NCI-H345 (cell line): ENCODE data around the gene LHX2.

Experiments
- DNase-seq: peaks from one replicate; lab custom pipeline; 2025; lab: John Stamatoyannopoulos, UW

Gene LHX2

DNA sequence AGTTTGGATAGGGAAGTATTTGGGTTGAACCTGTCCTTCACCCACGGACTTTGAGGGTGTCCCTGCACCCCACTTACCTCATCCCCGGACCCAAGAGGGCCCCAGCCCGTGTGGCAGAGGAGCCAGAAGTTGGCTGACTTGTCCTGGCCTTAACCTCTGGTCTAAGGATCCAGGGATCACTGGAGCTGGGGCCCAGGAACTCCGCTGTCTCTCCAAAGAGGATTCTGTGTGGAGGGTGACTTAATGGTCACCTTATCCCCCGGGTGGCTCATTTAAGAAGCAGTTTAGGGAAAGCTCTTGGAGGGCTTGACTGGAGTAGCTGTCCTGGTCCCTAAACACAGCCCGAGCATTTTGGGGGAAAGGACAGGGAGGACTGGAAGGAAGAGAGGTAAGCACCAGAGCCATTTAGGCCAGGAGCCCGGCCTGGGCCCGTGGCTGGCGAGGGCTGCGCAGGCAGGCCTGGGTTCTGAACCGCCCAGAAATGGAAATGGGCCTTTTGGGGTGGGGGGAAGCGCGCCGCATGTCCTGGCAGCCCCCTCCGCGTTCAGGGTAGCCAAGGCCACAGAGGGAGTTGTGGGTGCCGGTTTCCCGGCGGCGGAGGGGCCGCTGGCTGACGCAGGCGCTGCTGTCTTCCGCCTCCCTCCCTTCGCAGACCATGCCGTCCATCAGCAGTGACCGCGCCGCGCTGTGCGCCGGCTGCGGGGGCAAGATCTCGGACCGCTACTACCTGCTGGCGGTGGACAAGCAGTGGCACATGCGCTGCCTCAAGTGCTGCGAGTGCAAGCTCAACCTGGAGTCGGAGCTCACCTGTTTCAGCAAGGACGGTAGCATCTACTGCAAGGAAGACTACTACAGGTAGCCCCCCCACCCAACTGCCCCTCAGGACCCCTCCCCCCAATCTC is 2.0 kb downstream of the LHX2 start:
- DNase-seq, result no peak

DNA sequence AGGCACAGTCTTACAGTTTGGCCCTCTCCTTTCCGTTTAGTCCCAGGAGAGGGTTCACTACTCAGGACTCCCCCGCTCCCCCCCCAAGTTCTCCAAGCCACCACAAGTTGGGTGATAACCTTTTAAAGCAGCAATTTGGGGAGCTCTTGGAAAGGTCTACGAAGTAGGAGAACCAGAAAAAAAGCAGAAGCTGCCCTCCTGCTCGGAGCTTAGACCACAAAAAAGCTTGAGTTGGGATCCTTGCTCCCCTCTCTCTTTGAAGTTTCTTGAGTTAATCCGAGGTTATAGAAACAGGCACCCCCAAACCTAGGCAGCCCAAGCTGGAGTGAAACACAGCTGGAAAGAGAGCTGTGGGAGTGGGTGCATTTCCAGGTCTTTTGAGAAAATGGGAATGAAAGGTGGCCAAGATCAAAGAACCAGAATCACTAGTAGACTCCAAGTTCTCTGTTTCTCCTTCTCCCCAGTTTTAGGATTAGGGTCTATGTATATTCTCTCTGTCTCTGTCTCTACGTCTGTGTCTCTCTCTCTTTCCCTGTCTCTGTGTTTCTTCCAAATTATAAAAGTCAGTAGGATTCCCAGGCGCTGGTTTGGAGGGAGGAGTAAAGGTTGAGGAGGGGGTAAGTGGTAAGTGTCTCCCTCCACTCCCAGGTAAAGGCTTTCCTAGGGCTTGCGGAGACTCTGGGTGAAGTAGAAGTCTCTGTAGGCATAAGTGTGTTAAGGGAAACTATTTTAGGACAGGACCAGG is 2.8 kb downstream of the LHX2 start:
- no peak for DNase-seq

DNA sequence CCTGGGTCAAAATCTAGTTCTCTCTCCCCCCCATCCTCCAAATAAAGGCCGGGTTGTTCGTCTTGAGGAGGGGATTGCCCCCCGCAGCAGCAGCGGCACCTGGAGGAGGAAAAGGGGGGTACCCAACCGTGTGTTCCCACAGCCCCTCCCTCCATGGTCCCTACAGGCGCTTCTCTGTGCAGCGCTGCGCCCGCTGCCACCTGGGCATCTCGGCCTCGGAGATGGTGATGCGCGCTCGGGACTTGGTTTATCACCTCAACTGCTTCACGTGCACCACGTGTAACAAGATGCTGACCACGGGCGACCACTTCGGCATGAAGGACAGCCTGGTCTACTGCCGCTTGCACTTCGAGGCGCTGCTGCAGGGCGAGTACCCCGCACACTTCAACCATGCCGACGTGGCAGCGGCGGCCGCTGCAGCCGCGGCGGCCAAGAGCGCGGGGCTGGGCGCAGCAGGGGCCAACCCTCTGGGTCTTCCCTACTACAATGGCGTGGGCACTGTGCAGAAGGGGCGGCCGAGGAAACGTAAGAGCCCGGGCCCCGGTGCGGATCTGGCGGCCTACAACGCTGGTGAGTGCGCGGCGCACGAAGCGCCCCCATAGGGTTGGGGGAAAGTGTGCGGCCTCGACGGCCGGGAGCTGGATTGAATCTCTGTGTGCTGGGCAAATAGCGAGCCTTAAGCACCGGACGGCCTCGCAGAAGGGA is 3.5 kb downstream of the LHX2 start:
- DNase-seq, result no peak

DNA sequence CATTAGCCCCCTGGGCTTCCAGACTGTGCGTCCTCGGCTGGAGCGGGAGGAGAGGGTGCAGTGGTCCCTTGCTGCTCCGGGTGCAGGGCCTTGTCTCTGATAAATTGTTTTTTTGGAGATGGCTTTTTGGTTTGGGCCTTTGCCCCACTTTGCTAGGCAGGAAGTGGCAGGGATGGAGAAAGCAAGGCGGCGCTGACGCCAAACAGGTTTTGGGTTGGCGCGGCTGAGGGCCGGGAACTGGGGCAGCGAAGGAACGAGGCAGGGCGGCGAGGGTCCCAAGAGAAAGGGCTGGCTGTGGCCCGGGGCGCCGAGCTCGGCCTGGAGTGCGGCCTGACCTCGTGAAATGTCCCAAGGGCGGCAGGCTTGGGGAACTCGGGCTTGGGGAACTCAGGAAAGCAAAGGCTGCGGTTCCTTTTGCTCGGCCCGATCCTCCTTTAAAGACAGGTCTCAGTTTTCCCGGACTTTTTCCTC is 4.1 kb downstream of the LHX2 start:
- DNase-seq, result no peak

DNA sequence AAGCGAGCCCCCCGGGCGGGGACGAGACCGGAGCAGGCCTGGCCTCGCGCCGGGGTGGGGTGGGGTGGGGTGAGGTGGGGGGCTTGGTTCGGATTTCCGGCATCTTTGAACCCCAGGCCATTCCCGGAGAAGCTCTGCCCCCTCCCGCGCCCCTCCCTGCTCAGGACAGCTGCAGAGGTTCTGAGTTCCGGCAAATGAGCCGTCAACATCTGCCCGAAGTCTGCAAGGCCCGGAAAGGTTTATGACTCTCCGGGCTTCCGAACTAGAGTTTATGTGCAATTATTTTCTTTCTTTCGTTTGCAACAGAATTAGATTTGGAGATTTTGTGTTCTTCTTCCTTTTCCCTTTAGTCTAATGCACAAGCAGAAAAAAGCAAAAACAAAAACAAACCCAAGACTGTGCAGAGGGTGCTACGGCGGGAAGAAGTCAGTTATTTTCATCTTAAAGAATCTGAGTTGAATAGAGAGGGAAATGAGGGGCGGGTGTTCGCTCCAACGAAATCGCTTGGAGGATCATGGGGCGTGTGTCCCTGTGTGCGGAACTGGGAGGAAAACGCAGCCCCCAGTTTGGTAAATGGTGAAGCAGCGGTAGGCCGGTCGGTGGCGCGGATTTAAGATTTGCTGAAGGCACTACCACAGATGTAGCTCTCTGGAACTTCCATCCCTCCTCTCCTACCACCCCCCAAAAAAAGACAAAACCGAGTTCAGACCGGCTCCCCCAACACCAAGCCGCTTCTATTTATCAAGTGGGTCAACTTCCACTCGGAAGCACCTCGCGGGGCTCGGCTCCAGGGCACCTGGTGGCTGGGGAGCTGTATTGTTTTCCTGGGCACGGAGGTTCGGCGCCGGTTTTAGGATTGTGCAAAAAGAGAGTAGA is 4.8 kb downstream of the LHX2 start:
- no peak for DNase-seq

DNA sequence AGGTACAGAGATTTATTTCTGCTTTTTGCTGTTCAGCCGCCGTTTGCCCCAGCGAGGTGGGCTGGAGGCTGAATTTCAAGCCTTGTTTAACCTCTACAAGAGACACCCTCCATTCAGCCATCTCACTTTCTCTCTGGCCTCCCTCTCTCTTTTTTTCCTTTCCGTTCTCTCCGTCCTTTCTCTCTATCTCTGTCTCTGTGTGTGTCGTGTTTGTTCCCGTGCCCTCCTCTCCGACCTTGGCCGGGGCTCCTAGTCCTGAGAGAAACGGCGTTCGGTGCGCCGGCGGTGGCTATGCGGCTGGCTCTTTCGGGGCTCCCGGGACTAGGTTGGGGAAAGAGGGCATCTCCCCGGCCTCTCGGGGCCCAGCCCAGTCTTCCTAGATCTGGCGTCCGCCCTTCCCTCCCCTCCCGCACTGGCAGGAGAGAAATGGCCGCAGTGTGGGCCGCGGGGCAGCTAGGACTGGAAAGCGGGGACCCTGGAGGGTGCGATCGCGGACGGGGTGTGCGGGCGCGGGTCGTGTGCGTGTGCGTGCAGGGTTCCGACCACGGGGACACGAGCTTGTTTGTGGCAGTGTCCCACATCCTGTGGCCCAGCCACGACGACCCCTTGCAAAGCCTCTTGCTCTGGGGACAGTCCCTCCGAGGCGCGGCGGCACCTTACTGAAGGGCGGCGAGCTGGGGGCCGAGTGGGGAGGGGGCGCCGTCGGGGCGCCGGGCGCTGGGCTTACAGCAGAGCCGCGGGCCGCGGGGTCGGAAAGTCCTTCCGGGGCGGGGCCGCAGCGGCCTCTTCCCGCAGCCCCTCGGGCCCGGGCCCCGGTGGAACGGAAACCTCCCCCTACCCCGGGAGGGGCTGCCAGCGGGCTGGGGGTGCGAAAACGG is 5.7 kb downstream of the LHX2 start:
- no peak for DNase-seq

DNA sequence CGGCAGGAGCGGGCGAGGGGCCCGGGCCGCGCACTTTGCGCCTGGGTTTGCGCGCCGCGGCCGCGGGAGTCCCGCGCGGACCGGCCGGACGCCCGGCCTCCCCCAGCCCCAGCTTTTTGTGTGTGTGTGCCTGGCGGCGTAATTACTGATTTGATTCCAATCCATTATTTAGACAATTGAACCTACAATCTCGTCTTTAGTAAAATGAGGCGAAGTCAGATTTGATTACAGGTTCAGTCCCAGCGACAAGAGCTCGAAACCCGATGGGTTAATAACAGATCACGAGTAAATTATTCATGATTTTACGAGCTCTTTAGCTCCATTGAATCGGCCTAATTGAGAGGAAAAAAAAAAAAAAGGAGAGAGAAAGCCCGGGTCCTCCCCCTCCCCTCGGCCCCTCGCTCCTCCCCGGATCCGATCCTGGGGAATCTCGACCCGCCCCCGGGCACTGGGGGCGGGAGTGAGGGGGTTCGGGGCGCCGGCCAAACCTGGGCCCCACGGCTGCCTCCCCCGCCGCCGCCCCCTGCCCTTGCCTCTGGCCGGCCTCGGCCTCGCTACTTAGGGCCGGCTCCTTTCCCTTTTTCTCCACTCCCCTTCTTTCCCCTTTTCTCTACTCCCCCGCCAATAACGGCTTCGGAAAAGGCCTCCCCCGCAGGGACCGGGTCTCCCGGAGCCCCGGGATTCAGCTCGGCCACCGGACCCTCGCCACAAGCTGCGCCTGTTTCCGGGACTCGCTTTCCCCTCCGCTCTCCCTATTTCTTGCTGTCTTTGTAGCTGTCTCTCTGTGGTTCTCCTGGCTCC is 6.6 kb downstream of the LHX2 start:
- no peak for DNase-seq

DNA sequence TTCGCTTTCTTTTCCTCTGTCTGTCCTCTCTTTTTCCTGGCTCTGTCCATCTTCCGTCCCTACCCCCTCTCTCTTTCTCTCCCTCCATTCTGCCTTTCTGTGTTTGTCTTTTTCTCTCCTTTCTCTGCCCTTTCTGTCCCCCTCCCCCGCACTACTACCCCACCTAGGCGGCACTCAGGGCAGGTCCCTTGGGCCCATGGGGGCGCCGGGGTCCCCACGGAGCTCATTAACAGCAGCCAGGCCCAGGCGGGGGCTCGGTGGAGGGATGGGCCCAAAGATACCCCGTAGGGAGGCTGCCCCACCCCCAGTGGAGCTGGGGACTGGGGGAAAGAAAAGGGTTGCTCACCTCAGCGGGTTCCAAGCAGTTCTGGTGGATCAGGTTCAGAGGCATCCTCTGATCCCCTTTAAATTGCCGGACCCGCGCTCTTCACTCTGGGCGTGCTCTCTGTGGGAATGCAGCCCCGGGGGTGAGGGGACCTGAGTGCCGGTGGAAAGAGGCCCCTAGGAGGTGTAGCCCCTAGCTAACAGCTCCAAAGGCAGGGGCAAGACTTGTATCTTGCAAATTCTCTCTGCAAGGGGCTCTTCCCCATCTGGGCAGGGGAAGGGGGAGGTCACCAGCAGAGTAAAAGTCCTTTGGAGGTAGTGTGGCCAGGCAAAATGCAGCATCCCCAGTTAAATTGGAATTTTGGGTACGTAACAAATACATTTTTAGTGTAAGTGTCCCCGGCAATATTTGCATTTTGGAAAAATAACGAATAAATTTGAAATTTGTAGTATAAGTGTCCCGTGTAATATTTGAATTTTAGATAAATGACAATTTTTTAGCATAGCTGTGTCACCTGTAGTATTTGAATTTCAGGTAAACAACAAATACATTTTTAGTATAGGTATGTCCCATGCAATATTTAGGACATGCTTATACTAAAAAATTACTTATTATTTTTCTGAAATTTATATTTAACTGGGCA is 7.4 kb downstream of the LHX2 start:
- no peak for DNase-seq

DNA sequence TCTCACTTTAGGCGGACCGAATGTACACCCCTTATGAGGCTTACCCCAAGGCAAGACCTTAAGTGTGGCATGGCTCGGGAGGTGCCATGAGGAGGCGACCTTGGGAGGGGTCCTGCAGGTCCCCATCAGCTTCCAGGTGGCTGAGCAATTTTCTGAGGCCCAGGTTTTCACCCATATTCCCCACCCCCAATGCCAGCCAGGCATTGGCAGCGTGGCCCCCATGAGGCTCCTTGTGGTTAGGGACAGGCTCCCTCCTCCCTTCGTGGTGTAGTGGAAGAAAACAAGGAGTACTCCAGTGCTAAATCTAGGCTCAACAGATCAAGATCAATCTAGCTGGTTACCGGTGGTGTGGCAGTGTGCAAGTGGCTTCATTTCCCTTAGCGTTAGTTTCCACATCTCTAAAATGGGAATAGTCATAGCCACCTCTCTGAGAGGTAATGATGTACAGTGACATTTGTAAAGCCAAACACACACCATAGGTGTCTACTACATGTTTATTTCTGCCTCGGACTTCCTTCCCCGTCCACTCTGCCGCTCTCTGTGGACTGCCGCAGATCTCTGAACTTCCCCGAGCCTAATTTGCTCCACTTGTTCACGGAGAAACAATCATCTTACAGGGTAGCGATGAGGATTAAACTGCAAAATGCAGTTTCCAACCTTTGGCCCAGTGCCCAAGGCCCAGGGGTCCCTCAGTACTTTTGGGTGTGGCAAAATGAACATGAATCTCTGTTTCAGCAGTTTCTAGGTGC is 8.4 kb downstream of the LHX2 start:
- no peak for DNase-seq

DNA sequence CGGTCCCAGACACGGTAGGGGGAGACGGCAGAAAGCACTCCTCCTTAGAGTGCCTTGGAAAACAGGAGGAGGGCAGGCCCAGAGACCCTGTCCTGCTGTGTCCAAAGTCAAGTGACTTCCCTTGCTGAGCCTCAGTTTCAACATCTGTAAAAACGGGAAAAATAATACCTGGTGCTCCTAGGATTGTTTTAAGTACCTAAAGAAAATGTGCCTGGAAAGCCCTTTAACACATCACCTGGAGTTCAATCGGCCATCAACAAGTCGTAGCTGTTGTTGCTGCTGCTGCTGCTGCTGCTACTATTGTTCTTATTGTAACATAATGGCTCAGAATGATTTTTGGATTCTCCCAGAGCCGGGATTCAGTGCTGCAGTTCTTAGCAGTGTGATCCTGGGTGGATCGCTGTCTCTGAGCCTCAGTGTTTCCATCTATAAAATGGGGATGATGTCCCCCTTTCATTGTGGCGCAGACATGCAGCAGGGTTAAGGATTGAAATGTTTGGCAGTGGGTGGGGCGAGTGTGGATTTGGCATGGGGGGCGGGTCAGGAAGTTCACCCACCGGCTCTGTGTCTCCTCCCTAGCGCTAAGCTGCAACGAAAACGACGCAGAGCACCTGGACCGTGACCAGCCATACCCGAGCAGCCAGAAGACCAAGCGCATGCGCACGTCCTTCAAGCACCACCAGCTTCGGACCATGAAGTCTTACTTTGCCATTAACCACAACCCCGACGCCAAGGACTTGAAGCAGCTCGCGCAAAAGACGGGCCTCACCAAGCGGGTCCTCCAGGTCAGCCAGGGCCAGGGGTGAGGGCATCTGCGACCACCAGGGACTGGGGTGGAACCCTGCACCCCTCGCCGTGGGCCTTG is 9.2 kb downstream of the LHX2 start:
- DNase-seq, result no peak

DNA sequence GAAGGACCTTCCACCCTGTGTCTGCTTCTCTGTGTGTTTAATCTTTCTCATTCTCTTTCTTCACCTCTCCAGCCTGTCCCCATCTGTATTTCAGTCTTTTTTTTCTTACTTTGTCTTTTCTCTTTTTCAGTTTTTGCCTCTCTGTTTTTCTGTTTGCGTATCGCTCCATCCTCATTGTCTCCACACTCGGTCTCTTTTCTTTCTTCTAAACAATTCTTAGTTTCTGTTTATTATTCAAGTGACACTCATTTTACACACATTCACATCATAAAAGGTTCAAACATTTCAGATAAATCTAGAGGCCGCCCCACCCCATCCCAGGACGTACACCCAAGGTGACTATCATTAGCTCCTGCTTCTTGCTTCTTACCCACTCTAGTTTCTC is 9.8 kb downstream of the LHX2 start:
- no peak for DNase-seq

DNA sequence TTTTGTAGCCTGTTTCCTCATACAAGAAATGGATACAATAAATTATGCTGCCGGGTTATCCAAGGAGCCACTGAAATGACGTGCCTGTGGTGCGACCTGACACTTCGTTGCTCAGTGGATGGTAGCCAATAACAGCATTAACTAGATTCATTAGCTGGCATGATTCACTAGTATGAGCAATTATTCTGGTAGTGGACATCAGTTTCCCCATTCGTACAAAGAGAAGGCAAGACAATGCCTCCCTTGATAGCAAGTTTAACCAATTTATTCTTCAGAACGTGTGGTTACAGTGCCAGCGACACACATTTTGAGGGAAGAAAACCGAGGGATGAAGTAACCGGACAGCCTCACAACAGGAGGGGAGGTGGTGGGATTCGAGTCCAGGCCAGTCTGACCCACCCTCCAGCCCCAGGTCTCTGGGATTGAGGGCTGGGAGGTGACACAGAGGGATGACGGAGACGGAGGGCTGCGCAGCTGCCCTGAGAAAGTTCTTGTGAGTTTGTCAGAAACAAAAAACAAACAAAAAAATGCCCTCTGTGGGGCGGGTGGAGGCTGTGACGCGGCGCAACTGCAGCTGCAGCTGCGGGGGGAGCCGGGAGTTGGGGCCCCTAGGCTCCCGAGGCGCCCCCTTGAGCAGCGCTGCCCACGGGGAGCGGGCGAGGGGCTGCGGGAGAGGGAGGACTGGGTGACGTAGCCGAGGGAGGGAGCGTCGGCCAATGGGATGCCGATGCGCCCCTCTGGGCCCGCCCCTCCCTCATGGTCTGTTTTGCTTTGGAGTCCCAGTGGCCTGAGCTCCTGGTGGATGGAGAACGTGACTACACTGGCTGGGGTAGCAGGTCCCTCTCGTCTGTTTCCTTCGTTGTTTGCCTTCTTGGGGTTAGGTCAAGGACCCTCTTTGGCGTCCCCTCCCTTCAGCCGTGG is 10.9 kb downstream of the LHX2 start:
- no peak for DNase-seq

DNA sequence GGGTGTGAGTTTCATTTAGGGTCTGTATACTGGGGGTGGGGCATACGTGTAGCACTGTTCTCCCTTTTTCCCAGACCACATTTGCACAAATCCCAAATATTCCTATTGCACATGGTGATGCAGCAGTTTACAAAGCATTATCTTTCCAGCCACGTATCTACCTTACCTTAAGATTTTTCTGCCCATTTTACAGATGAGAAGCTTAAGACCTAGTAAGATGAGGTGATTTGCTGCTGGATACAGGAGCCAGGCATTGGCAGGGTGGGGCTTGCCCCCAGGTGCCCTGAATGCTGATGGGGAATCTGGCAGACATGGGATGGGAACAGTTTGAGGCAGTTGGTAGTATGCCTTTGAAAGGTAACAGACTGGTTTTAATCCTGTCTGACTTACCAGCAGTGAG is 12.5 kb downstream of the LHX2 start:
- no peak for DNase-seq

DNA sequence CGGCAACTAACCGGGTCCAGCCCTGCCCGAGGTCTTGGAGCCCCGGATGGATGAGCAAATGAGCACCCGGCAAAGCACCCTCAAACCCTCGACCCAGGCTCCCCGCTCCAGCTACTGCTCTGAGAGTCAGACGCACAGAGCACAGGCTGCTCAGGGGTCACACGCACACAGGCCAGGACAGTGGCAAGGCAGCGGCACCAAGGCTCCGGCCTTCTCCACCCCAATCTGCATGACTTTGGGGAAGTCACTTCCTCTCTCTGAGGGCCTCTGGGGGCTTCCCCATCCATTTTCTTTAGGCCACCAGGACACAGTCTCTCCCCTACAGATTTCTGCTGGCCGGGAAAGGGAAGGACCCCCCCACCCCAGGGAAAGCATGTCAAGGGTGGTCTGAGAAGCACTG is 18.0 kb downstream of the LHX2 start:
- DNase-seq, result no peak

DNA sequence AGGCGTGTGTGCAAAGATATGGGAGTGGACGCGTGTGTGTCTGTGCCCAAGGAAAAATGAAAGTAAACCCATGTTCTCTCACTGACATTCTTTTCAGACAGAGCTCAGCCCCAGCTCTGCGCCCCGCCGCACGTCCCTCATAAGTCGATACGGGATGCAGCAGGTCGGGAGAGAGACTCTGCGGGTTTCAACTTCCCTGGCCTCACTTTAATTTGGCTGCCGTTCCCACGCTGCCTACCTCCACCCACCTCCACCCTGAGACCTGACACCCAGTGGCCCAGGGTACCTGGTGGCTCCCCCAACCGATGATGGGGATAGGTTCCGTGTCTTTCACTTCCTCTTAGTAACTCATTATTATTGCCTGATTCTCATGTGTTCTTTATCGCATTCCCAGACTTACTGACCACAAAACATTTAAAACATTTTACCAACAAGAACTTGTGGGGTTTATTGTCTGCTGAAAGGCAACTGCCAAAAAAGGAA is 19.4 kb downstream of the LHX2 start:
- DNase-seq, result no peak

DNA sequence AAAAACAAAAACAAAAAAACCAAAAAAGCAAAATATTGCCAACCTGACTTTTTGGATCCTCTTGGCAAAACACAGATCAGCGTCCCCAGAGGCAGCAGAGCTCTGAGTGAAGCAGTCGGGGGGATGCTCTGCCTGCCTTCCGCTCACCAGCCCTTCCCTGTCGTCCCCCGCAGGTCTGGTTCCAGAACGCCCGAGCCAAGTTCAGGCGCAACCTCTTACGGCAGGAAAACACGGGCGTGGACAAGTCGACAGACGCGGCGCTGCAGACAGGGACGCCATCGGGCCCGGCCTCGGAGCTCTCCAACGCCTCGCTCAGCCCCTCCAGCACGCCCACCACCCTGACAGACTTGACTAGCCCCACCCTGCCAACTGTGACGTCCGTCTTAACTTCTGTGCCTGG is 20.7 kb downstream of the LHX2 start:
- no peak for DNase-seq
